Measurements from ENCODE around the gene SDHC.
"Not testable (repeated sequence)": the region's sequence is repeated elsewhere in the genome, so short reads cannot be mapped to it uniquely, and the experiment has no call there.

The SDHC gene

GRCh38 chr1:161311595-161312181, 2.5 kb upstream of the SDHC start:
- no peak for DNase-seq (ENCODE audit: low read depth in 2 of 2)

- DNase-seq (ENCODE audit: low read depth in 2 of 2), result no peak
These were observed 504 bp upstream of the SDHC start for GRCh38 chr1:161313554-161314200.

GRCh38 chr1:161315841-161316674, 1.9 kb downstream of the SDHC start:
- DNase-seq (ENCODE audit: low read depth in 2 of 2), result not testable (repeated sequence)

GRCh38 chr1:161324020-161324419, 9.8 kb downstream of the SDHC start:
- DNase-seq (ENCODE audit: low read depth in 2 of 2), result no peak

- no peak for DNase-seq (ENCODE audit: low read depth in 2 of 2)
These were observed 16.2 kb downstream of the SDHC start for GRCh38 chr1:161330346-161330745.

- no peak for DNase-seq (ENCODE audit: low read depth in 2 of 2)
These were observed 19.0 kb downstream of the SDHC start for GRCh38 chr1:161333166-161333565.

- DNase-seq (ENCODE audit: low read depth in 2 of 2), result no peak
These were observed 21.6 kb downstream of the SDHC start for GRCh38 chr1:161335796-161336195.

GRCh38 chr1:161342177-161342576, 28.0 kb downstream of the SDHC start:
- no peak for DNase-seq (ENCODE audit: low read depth in 2 of 2)

GRCh38 chr1:161342821-161343220, 28.6 kb downstream of the SDHC start:
- DNase-seq (ENCODE audit: low read depth in 2 of 2), result no peak

GRCh38 chr1:161350671-161351070, 36.5 kb downstream of the SDHC start:
- DNase-seq (ENCODE audit: low read depth in 2 of 2), result no peak

GRCh38 chr1:161351482-161351881, 37.3 kb downstream of the SDHC start:
- DNase-seq (ENCODE audit: low read depth in 2 of 2), result no peak

GRCh38 chr1:161357073-161357472, 42.9 kb downstream of the SDHC start:
- DNase-seq (ENCODE audit: low read depth in 2 of 2), result no peak

GRCh38 chr1:161359291-161359690, 45.1 kb downstream of the SDHC start:
- no peak for DNase-seq (ENCODE audit: low read depth in 2 of 2)

- DNase-seq (ENCODE audit: low read depth in 2 of 2), result no peak
These were observed 50.2 kb downstream of the SDHC start for GRCh38 chr1:161364332-161364731.

GRCh38 chr1:161365207-161365606, 51.0 kb downstream of the SDHC start:
- DNase-seq (ENCODE audit: low read depth in 2 of 2), result no peak

GRCh38 chr1:161367684-161368400, 53.7 kb downstream of the SDHC start, which contains the start of gene CFAP126:
TSS of gene CFAP126 (minus strand) at chr1:161367876. CDS start at chr1:161367868, 8 bp downstream.
- no peak for DNase-seq (ENCODE audit: low read depth in 2 of 2)

GRCh38 chr1:161373442-161373841, 59.3 kb downstream of the SDHC start:
- no peak for DNase-seq (ENCODE audit: low read depth in 2 of 2)

GRCh38 chr1:161374373-161374772, 60.2 kb downstream of the SDHC start:
- DNase-seq (ENCODE audit: low read depth in 2 of 2), result no peak

- no peak for DNase-seq (ENCODE audit: low read depth in 2 of 2)
These were observed 63.8 kb downstream of the SDHC start for GRCh38 chr1:161378014-161378413.

GRCh38 chr1:161379071-161379470, 64.9 kb downstream of the SDHC start:
- no peak for DNase-seq (ENCODE audit: low read depth in 2 of 2)

- no peak for DNase-seq (ENCODE audit: low read depth in 2 of 2)
These were observed 67.5 kb downstream of the SDHC start for GRCh38 chr1:161381707-161382106.
